GM19463 (cell line): ENCODE measurements around the gene NT5C.

Experiments used
- ATAC-seq: cut with Tn5 transposase; IDR thresholded peaks from one replicate; pipeline ENCODE4 v1.9.1; 2021; ENCODE audit warnings: mild to moderate bottlenecking, moderate library complexity; ENCODE audit not compliant: unreplicated experiment

Gene NT5C

DNA sequence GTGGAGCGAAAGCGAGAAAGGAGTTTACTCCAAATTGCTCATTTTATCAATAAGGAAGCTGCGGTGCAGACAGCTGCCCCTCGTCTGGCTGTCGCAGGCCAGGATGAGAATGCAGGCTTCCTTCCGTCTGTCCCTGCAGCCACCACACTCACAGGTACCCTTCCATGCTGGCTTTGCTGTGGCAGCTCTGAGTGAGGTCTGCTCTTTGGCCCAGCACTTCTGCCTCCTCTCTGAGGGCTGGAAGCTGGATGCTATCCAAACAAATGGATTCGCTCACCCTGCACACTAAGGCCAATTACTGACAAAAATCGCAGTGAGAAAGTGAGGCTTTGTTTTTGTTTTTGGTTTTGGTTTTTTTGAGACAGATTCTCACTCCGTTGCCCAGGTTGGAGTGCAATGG, 14.8 kb downstream of the NT5C start:
- no peak for ATAC-seq

DNA sequence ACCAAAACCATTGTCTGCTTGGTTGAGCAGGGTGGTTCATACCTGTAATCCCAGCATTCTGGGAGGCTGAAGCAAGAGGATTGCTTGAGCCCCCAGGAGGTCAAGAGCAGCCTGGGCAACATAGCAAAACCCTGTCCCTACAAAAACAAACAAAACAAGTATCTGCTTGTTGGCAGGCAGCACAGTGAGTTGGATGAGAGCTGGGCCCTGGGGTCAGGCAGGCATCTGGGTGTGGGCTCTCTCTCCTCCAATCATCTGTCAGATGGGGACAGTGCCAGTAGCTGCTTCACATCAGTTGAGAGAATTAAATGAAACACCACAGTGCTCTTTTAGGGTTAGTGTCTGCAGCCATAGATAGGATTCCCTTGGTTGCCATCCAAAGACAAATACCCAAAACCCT, 16.0 kb downstream of the NT5C start:
- no peak for ATAC-seq

DNA sequence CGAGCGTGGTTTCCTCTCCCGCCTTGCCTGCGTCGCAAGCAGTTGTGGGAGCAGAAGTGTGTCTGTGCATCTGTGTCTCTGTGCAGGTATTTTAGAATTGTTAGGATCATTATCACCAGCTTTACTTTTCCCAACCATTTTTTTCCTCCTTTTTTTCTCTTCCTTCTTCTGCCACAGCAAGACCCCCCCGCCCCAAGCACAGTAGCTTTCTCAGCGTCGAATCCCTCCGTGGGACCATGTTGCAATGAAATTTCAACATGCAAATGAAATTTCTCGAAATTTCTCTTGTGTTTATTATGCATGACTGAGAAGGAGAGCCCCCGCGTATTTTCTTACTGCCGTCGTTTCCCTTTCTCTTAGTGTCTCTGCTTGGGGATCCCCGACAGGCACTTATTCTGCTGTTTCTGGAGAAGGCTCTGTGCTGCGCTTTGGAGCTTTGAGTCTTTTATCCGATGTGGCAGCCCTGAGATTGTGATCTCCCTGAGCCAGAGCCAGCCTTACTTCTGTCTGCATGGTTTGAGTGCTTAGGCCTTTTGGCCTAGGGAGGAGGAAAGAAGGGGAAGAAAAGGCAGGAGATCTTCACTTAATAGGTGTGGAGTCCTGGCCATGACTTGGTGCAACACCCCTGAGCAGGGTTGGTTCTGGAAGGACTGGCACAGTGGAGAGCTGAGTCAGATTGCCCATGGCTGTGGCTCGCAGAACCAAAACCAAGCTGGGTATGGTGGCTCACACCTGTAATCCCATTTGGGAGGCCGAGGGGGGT, 16.8 kb downstream of the NT5C start:
- no peak for ATAC-seq

DNA sequence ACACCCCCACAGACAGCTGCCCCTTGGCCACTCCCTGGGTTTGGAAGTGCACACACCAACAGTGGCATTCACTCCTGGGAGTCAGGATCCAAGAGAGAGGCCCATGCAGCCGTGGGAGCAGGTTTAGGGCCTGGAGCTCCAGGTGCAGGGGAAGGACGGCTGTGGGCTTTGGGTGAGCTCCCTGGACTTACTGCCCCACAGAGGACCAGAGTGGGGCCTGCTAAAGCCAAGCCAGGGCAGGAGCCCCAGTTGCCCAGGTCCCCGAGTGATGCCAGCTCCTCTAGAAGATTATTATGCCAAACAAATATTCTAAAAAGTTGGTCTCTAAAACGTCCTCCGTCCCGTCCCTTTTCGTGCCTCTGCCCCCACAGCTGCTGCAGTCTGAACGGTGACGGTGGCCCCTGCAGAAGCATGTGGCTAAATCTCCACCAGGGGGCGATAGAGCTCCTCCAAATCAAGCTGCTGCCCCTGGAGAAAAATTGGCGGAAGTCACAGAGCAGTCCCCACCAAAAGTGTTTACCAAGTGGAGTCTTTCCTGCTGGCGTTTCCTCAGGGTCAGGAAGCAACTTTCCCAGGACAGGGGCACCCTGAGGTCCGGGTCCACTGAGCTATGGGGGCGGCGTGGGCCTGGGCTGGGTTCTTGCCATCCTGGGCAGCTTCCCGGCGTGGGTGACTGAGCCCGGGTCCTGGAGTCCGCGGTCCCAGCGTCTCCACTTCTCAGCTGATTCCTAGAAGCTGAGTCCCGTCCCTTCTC, 17.6 kb downstream of the NT5C start:
- ATAC-seq, result no peak

DNA sequence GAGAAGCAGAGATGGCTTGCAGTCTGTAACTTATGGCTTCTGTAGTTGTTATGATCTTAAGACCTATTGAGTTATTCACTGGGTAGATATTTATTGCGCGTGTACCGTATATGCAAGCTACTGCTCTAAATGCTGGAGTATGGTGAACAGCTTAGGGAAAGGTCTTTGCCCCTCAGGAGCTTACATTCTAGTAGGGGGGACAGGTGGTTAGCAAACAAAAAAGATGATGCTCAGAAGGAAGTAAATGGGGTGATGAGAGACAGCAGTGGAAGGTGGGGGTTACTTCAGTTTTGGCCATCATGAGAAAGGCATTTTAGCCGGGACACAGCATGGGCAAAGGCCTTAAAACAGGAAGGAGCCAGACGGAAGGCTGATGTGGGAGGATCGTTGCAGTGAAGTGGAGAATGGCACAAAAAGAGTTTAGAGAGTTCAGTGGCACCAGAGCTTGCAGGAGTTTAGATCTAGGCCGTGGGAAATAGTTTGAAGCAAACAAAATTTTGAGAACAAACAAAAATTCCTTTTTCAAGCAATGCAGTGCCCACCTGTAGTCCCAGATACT, 19.7 kb downstream of the NT5C start:
- ATAC-seq, result no peak

DNA sequence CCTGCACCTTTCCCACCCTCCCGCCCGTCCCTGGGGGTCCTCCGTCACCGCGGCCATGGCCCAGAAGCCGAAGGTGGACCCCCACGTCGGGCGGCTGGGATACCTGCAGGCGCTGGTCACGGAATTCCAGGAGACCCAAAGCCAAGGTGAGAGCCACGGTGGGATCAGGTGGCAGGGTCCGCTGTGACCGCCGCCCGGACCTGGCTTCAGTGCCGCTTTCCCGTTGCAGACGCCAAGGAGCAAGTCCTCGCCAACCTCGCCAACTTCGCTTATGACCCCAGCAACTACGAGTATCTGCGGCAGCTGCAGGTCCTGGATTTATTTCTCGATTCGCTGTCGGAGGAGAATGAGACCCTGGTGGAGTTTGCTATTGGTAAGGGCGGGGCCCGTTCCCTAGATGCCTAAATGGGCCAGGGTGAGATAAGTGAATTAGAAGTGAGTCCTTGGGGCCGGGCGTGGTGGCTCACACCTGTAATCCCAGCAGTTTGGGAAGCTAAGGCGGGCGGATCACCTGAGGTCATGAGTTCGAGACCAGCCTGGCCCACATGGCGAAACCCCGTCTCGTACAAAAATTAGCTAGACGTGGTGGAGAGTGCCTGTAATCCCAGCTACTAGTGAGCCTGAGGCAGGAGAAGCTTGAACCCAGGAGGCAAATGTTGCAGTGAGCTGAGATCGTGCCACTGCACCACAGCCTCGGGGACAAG, 21.2 kb downstream of the NT5C start:
- ATAC-seq, result no peak

DNA sequence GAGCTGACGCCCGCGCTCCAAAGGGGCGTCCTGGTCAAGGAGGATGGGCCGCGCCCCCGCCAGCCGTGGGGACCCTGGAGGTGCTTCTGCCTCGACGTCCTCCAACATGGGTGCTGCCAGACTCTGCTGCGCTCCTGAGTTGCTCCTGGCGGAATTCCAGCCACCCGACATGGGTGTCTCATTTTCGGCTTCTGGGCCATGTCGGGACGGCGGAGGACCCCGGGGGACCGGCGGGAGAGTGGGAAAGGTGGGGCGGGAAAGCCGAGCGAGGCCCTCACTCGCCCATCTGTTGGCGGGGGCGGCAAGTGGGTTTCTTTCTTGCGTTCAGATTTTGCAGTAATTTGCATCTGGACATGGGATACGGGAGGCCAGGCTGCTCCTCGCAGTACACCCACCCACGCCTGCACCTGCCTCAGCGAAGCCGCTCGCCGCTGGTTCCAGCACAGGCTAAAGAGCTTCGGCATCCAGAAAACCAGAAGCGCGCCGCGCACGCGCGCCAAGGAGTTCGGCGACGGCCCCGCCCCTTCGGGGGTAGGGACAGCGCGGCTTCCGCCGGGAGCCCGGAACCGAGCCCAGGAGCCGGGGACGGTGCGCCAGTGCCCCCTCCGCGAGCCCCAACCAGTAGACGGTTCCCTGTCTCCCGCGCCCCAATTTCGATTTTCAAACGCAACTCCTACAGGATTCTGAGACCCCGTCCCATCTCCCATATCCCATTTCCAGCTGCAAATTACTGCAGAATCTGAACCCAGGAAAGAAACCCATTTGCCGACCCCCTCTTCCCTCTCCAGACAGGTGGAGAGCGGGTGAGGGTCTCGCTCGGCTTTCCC, 21.9 kb downstream of the NT5C start, which contains the start of gene ARMC7:
Gene ARMC7 (plus strand): TSS at position 563 of the 827 bp plus-strand sequence. CDS start 320 bp downstream, outside the sequence.
- peak; percentile 82 for ATAC-seq

DNA sequence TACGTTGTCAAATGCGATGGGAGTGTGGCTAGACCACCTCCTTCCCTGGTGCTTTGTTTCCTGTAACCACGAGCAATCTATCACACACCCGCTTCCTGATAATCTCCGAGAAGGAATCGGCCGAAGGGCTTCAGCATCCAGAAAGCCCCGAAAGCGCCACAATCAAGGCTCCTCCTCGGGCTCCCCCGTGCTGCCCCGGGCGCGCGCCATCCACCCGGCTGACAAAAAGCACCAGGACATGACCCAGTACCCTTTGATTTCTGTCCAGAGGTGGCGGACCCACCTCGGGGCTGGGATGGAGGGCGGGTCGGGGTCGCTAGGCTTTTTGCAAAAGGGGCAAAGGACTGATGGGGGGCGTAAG, 22.5 kb downstream of the NT5C start:
- no peak for ATAC-seq

DNA sequence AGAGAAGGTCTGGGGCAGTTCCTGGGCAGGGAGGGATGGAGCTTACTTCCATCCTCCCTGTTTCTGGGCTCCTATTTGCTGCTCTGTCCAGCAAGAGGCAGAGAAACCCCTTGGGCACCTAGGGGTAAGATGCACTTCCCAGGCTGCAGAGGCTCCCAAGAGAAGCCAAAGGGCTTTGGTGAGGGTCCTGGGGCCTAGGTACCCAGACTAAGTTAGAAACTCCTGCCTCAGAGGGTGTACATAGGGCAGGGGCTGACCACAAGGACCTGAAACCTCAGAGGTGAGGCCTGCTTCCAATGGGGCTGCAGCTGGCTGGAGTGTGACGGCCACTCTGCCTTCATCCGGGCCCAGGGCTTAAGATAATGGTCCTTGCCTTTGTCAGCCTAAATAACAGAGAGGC, 23.3 kb downstream of the NT5C start:
- no peak for ATAC-seq

DNA sequence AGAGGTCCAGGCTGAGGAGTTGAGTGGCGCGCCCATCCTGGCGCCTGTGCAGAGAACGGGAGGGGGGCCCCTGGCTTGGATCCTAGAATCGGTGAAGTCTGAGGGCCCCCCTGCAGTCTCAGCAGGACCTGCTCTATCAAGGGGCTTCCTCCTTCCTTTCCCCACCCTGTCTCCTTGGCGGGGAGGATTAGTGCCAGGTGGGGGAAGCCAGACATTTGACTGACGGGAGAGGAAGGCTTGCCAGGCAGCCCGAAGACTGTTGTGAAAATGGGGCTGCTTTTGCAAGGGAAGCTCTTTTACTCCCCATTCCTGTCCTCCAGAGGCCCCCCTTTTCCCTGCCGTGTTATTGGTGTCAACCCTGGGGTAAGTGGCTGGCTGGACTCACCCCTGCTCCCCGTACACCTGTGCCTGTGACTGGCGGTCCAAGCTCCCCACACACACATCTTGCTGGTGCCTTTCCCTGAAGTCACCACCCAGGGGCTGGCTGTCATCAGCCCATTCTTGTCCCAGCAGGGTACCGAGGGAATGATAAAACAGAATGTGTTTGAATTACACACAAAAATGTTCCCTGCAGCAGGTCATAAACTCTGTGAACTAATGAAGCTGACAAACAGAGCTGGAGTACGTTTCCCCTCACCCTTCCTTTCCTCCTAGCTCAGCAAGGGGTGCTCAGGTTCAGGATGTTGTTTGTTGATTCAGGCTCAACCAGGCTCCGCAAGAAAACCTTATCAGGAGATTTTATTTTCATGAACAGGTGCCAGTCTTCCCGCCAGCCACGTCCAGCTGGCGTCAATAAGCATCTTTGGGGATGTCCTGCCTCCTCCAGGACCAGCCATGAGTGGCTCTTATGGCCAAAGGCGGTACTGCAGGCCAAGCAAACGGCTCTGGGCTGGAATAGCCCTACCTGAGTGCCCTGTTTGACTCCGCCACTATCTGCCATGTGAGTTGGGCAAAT, 26.1 kb downstream of the NT5C start:
- no peak for ATAC-seq

DNA sequence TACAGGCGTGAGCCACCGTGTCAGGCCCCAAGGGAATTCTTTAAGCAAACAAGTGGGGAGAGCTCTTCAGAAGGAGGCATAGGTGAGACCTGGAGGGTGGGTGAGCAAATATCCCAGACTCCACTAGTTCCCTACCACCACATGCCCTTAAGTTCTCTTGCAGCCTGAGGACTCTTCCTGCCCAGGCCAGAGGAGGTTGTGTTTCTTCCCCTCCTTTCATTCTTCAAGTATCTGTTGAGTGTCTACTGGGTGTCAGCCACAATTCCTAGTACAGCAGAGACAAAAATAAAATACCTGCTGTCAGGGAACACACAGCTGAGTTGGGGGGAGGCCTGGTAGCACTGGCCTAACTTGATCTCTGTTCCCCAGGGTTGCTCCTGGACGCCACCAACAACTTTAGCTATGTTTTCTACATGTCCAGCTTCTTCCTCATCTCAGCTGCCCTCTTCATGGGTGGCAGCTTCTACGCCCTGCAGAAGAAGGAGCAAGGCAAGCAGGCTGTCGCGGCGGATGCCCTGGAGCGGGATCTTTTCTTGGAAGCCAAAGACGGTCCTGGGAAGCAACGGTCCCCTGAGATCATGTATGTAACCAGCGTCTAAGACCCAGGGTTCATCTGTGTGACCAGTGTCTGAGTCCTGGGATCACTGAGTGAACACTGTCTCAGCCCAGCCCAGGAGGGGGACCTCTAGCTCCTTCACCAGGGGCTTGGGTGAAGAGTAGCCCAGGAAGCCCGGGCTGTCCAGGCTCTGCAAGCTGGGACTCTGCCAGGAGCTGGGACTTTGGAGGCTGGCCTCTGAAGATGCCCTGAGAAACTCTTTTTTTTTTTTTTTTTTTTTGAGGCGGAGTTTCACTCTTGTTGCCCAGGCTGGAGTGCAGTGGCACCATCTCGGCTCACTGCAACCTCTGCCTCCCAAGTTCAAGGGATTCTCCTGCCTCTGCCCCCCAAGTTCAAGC, 27.7 kb downstream of the NT5C start:
- no peak for ATAC-seq

DNA sequence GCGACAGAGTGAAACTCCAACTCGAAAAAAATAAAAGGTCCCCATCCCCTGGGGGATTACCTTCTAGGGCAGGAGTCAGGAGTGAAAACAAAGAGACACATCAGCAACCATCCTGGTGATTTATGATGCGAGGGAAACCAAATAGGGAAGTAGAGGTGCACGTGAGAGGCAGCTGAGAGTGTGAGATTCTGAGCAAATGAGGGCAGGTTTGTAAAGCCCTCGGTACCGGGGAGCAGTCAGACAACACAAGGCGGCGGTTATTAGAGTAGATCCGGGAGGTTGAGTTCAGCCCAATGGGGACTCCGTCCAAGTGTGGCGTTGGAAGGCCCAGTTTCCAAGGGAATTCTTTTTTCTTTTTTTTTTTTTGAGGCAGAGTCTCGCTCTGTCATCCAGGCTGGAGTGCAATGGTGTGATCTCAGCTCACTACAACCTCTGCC, 29.1 kb downstream of the NT5C start:
- no peak for ATAC-seq

DNA sequence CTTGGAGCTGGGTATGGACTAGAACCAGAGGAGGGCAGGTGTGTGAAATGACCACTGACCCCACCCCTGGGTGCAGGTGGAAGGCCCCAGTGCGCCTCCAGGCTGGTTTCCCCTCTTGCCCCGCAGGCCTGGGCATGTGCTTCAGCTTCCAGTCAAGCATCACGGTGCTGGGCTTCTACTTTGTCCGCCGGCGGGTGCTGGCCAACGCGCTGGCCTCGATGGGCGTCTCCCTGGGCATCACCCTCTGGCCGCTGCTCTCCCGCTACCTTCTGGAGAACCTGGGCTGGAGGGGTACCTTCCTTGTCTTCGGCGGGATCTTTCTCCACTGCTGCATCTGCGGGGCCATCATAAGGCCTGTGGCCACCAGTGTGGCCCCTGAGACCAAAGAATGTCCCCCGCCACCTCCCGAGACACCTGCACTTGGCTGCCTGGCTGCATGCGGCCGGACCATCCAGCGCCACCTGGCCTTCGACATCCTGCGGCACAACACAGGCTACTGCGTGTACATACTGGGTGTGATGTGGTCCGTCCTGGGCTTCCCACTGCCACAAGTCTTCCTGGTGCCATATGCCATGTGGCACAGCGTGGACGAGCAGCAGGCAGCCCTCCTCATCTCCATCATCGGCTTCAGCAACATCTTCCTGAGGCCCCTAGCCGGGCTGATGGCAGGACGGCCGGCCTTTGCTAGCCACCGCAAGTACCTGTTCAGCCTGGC, 31.5 kb downstream of the NT5C start:
- ATAC-seq, result no peak

DNA sequence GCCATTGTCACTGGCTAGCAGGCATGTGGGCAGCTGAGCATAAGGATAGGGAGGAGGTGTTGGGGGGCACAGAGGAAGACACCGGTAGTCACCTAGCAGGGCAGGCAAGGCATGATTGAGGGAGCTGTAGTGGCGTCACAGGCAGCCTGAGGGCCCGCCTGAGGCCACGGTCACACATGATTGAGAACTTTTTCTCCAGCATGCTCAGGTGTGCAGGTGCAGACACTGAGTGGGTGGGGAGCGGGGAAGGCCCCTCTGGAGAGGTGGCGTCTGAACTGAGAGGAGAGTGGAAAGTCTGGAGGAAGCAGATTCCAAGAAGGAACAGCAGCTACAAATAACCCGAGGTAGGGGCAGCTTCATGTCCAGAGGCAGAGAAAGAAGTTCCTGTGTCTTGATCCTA, 32.7 kb downstream of the NT5C start:
- ATAC-seq, result no peak

DNA sequence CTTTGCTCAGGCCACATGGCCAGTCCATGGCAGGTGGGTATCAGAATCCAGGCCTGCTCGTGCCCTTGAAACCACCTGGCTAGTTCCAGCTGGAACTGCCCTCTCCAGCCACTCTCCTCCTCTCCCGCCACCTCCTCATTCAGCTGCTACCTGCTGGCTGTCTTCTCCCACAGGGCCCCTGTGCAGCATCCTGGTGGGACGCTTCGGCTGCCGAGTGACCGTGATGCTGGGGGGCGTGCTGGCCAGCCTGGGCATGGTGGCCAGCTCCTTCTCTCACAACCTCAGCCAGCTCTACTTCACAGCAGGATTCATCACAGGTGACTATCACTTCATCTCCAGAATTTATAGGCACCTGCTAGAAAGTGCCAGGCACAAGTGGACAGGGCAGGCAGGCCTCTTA, 33.7 kb downstream of the NT5C start:
- no peak for ATAC-seq

DNA sequence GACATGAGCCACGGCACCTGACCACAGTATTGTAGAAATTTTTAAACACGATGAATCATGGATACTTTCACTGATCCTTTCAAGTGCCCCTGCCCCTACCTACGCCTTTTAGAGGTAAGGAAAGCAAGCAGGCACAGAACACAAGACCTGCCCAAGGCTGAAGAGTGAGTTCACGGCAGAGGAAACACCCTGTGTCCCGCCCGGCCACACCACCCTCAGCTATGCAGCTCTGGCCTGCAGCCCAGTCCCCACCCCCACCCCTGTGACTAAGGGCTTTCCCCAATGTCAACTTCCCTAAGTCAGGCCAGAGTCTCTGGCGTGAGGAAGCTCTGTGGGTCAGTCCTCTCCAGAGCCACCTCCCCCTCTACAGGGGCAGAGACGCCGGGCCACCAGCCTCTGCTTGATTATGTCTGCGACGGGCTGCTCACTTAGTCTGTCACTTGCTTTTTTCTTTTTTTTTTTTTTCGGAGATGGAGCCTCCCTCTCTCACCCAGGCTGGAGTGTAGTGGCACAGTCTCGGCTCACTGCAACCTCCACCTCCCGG, 35.4 kb downstream of the NT5C start:
- ATAC-seq, result no peak

DNA sequence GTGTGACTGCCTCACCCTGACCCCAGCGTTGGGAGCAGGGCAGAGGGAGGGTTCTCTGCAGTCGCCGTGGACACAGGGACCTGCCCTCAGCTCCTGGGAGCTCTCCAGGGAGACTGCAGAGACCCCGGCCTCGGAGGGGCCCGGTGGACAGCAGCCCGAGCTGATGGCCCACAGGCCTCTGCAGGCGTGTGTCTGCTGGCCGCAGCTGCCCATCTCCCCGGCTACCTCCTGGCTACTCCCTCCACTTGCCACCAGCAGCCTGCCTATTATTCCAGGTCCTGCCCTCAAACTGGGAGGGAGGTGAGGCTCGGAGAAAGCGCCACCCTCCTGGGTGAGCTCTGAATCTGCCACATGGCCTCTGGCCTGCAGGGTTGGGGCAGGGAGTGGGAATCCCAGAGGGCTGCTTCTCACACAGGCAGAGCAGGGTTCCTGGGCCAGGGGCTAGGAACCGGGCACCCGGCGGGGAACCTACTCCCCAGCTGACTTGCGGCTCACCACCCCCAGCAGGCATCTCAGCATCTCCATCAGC, 36.6 kb downstream of the NT5C start:
- ATAC-seq, result no peak
